Pulmonary artery endothelial cell (primary cell): ENCODE measurements around the gene ISLR2. TPM values are rescaled to one million over a fixed set of nuclear protein-coding genes. Genes with fewer than 3 reads are reported as not detected.

Source experiments
- DNase-seq: peaks from one replicate; pipeline ENCODE4 v3.0.0-alpha.2; 2011; ENCODE audit warnings: low read depth, low spot score
- total RNA-seq: library from RNA; depleted of rRNA; stranded (reverse); fragments of >200 nt; gene quantifications from 2 replicates; pipeline ENCODE4 v1.2.3, GENCODE V29; 2014

Gene ISLR2
- total RNA-seq, 1 donor from 2014 or later: not detected

- DNase-seq: no peak
Observed at GRCh38 chr15:74176262-74177214, 46.2 kb downstream of the ISLR2 start.

GRCh38 chr15:74178326-74179100 lies 48.1 kb downstream of the ISLR2 start:
- no peak for DNase-seq

- DNase-seq: peak; percentile 47
Observed at GRCh38 chr15:74179101-74179841, 48.9 kb downstream of the ISLR2 start.

GRCh38 chr15:74179983-74180880 lies 49.8 kb downstream of the ISLR2 start:
- no peak for DNase-seq

GRCh38 chr15:74180881-74181602 lies 50.7 kb downstream of the ISLR2 start:
- no peak for DNase-seq

GRCh38 chr15:74182131-74182530 lies 51.7 kb downstream of the ISLR2 start:
- DNase-seq: no peak

GRCh38 chr15:74184582-74185091 lies 54.3 kb downstream of the ISLR2 start:
- no peak for DNase-seq

- no peak for DNase-seq
Observed at GRCh38 chr15:74185710-74186348, 55.4 kb downstream of the ISLR2 start.

Other genes with a start within 250 kb of the ISLR2 start
- 0.28 and 4.4 TPM in 2 replicates for gene LOXL1, start 204.1 kb upstream of the ISLR2 start, total RNA-seq
- 9.1 and 14.8 TPM in 2 replicates for gene STOML1, start 138.3 kb upstream of the ISLR2 start, total RNA-seq
- gene PML, start 135.9 kb upstream of the ISLR2 start, total RNA-seq: 28.4 and 30.4 TPM in 2 replicates
- not detected in 2 replicates for gene GOLGA6A, start 48.0 kb upstream of the ISLR2 start, total RNA-seq
- not detected in 2 replicates for gene ISLR, start 43.1 kb downstream of the ISLR2 start, total RNA-seq
- not detected in 2 replicates for gene STRA6, start 72.2 kb downstream of the ISLR2 start, total RNA-seq
- gene CCDC33, start 105.7 kb downstream of the ISLR2 start, total RNA-seq: not detected in 2 replicates
- gene CYP11A1, start 237.1 kb downstream of the ISLR2 start, total RNA-seq: not detected in 2 replicates